Measurements from ENCODE around the gene TMEM164.

DNA sequence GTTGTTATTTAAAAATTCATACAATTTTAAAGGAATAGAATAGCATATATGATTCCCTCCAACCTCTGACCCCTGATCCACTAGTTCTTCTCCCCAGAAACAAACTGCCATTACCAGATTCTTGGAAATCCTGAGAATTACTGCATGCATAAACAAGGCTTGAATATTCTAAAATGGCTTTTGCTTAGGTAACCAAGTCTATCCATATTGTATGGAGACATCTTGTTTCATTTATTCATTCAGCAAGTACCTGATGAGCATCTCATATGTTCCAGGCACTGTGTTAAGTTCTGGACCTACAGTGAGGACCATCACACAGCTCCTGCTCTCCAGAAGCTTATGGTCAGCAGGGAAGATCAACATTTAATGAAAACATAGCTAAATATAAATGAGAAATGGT lies 49.4 kb downstream of the TMEM164 start:
- TF ChIP-seq CTCF (conservative IDR thresholded peaks at IDR 0.05; ENCODE audit: low read depth in 2 of 2) (no peak), POLR2AphosphoS5 (IDR thresholded peaks at IDR 0.05; ENCODE audit: low read depth) (no peak), EZH2phosphoT487 (IDR thresholded peaks at IDR 0.05; ENCODE audit: unreplicated experiment) (no peak)
